ENCODE measurements around the gene PSD2.
A peak's percentile ranks its signal among the peaks of the same experiment; 100 is the strongest.

PSD2 gene

GRCh38 chr5:139795074-139796001 is at the start of gene PSD2:
Gene PSD2, plus strand, starts transcription at chr5:139795808. Its CDS starts 13,633 bp downstream, at chr5:139809441.
- peak in 2 of 4 experiments; percentile 12 to 17 for DNase-seq (ENCODE audit: low read depth in 4 of 4, low spot score in 1 of 4)

- DNase-seq (ENCODE audit: low read depth in 4 of 4, low spot score in 1 of 4) = peak; percentile 28 to 59 (median 34)
Measured at GRCh38 chr5:139746691-139747582, 48.7 kb upstream of the PSD2 start.

- DNase-seq (ENCODE audit: low read depth in 4 of 4, low spot score in 1 of 4) = peak in 1 of 4 experiments; percentile 16
Measured at GRCh38 chr5:139747583-139748504, 47.8 kb upstream of the PSD2 start.

GRCh38 chr5:139748505-139748826 is 47.1 kb upstream of the PSD2 start:
- DNase-seq (ENCODE audit: low read depth in 4 of 4, low spot score in 1 of 4) = no peak

GRCh38 chr5:139749242-139749641 is 46.4 kb upstream of the PSD2 start:
- no peak for DNase-seq (ENCODE audit: low read depth in 4 of 4, low spot score in 1 of 4)

- DNase-seq (ENCODE audit: low read depth in 4 of 4, low spot score in 1 of 4) = no peak
Measured at GRCh38 chr5:139751236-139751635, 44.4 kb upstream of the PSD2 start.

- DNase-seq (ENCODE audit: low read depth in 4 of 4, low spot score in 1 of 4) = no peak
Measured at GRCh38 chr5:139752506-139753473, 42.8 kb upstream of the PSD2 start.

GRCh38 chr5:139755892-139756671 is 39.5 kb upstream of the PSD2 start:
- no peak for DNase-seq (ENCODE audit: low read depth in 4 of 4, low spot score in 1 of 4)

- DNase-seq (ENCODE audit: low read depth in 4 of 4, low spot score in 1 of 4) = no peak
Measured at GRCh38 chr5:139756971-139757370, 38.6 kb upstream of the PSD2 start.

- no peak for DNase-seq (ENCODE audit: low read depth in 4 of 4, low spot score in 1 of 4)
Measured at GRCh38 chr5:139757727-139758509, 37.7 kb upstream of the PSD2 start.

GRCh38 chr5:139758510-139759075 is 37.0 kb upstream of the PSD2 start:
- no peak for DNase-seq (ENCODE audit: low read depth in 4 of 4, low spot score in 1 of 4)

- DNase-seq (ENCODE audit: low read depth in 4 of 4, low spot score in 1 of 4) = no peak
Measured at GRCh38 chr5:139759219-139759721, 36.3 kb upstream of the PSD2 start.

GRCh38 chr5:139760066-139761056 is 35.2 kb upstream of the PSD2 start:
- no peak for DNase-seq (ENCODE audit: low read depth in 4 of 4, low spot score in 1 of 4)

- DNase-seq (ENCODE audit: low read depth in 4 of 4, low spot score in 1 of 4) = no peak
Measured at GRCh38 chr5:139761057-139761450, 34.6 kb upstream of the PSD2 start.

GRCh38 chr5:139761501-139761900 is 34.1 kb upstream of the PSD2 start:
- DNase-seq (ENCODE audit: low read depth in 4 of 4, low spot score in 1 of 4) = no peak

- DNase-seq (ENCODE audit: low read depth in 4 of 4, low spot score in 1 of 4) = no peak
Measured at GRCh38 chr5:139762615-139763170, 32.9 kb upstream of the PSD2 start.

All from stimulated activated CD4-positive, alpha-beta T cell treated with anti-CD3 and anti-CD28 coated beads, Interleukin-1b, Interleukin-23, amount 100 ng/mL, for 24 hours (primary cell).